Endothelial cell of coronary artery (primary cell): ENCODE results near the gene MPRIP. TPM values are rescaled to one million over a fixed set of nuclear protein-coding genes. Genes with fewer than 3 reads are reported as not detected.

Experiments used
- total RNA-seq: library from RNA; depleted of rRNA; stranded (reverse); fragments of >200 nt; gene quantifications from 2 replicates; pipeline ENCODE4 v1.2.3, GENCODE V29; 2014

Gene MPRIP, protein sequence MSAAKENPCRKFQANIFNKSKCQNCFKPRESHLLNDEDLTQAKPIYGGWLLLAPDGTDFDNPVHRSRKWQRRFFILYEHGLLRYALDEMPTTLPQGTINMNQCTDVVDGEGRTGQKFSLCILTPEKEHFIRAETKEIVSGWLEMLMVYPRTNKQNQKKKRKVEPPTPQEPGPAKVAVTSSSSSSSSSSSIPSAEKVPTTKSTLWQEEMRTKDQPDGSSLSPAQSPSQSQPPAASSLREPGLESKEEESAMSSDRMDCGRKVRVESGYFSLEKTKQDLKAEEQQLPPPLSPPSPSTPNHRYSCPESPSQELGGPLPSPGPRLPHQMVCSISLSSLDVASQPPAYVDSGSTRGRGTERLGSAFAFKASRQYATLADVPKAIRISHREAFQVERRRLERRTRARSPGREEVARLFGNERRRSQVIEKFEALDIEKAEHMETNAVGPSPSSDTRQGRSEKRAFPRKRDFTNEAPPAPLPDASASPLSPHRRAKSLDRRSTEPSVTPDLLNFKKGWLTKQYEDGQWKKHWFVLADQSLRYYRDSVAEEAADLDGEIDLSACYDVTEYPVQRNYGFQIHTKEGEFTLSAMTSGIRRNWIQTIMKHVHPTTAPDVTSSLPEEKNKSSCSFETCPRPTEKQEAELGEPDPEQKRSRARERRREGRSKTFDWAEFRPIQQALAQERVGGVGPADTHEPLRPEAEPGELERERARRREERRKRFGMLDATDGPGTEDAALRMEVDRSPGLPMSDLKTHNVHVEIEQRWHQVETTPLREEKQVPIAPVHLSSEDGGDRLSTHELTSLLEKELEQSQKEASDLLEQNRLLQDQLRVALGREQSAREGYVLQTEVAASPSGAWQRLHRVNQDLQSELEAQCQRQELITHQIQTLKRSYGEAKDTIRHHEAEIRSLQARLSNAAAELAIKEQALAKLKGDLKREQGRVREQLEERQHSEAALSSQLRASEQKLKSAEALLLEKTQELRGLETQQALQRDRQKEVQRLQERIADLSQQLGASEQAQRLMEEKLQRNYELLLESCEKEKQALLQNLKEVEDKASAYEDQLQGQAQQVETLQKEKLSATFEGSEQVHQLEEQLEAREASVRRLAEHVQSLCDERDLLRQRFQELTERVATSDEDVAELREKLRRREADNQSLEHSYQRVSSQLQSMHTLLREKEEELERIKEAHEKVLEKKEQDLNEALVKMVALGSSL (N-terminal part only)
- total RNA-seq: 95.6 and 137 TPM in 2 replicates

DNA sequence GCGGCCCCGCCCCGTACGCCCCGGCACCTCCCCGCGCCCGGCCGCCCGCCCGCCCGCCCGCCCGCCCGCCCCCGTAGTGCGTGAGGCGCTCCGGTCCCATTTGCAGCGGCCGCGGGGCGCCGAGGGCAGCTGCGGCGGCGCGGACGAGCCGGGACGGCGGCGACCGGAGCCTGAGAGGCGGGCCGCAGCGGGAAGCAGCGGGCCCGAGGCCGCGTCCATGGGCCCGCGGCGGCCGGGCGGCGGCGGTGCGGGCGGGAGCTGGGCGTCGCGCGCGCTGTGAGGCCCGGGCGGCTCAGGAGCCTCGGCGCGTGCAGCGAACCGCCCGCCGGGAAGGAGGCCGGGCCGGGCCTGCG is at the start of gene MPRIP:
TSS of gene MPRIP (plus strand) at position 74 of the 353 bp plus-strand sequence. CDS start 392 bp downstream, outside the sequence.

DNA sequence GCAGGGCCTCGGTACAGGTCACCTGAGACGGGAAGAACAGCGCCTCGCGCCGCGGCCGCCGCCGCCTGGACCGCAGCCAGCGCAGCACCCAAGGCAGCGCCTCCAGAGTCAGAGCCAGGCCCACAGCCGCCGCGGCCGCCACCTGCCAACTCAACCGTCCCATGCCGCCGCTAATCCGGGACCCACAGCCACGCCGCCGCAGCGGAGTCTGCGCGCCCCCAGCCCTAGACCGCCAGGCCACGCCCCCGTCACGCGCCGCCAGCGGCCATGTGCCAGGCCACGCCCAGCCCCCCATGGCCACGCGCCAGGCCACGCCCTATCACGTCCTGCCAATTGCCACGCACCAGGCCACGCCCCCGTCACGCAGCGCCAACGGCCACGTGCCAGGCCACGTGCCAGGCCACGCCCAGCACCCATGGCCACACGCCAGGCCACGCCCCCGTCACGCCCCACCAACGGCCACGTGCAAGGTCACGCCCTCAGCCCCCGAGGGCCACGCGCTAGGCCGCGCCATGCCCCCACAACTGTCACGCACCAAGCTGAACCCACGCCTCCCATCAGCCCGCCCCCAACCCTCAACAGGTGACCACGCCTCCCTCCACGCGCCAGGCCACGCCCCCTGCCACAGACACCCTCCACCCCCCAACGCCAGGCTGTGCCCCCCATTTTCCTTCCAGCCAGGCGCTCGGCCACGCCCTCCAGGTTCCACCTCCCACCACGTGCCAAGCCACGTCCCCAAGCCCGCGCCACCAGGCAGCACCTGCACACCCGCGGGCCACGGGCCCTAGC is 164.1 kb downstream of the MPRIP start, which contains the start of gene PLD6:
TSS of gene PLD6 (minus strand) at position 210 of the 789 bp plus-strand sequence. CDS start at position 163, 47 bp downstream.

DNA sequence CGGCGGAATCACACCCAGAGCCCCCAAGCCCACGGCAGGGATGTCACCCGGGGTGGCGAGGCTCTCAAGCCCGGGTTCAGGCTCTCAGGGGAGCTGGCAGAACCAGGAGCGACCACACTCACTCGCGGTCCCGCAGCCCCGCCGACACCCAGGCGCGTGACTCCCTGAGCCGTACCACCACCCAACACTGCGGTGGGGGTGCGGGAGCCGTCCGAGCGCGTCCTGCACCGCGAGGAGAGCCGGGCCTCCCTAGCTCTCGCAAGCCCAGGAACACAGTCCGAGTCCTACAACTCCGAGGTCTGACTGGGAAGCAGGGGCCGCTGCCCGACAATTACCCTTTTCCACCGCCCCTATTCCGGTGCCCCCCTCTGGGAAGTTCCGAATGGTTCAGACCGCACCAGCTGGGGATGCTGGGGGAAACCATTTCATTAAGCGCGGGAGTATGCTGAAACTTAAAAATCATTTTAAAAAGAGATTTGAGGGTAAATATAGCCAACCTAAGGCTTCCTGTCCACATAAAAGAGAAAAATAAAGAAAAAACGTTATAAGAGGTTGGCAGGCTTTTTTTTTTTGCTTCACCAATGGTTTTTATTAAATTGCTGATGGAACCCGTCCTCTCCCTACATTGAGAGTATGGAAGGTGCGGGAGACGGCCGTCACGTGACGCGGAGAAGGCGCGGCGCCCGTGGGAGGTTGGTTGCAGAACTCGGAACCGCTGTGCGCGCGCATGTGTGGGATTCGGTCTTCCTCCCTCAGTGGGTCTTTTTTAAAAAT is 195.0 kb downstream of the MPRIP start, which contains the start of gene FLCN:
TSS of gene FLCN (minus strand) at position 143 of the 774 bp plus-strand sequence. CDS start 9,031 bp downstream, outside the sequence.

Other genes with a start within 250 kb of the MPRIP start
- not detected in 2 replicates for gene TNFRSF13B, start 70.3 kb upstream of the MPRIP start, total RNA-seq
- 0.66 and 1.3 TPM in 2 replicates for gene PLD6, start 163.9 kb downstream of the MPRIP start, total RNA-seq
- gene FLCN, start 194.7 kb downstream of the MPRIP start, total RNA-seq: 33.4 and 37.0 TPM in 2 replicates
- gene COPS3, start 238.8 kb downstream of the MPRIP start, total RNA-seq: 64.7 and 77.8 TPM in 2 replicates